AG04450 (cell line): ENCODE measurements around the gene GCNT4. TPM values are rescaled to one million over a fixed set of nuclear protein-coding genes. Genes with fewer than 3 reads are reported as not detected.
"Not testable (repeated sequence)": the region's sequence is repeated elsewhere in the genome, so short reads cannot be mapped to it uniquely, and the experiment has no call there.

Source experiments
- CTCF ChIA-PET: fragments of 300-600, 350-600 bp; formaldehyde crosslinking; extraction: SDS; loops from one replicate; lab custom pipeline; 2022; ENCODE audit warnings: antibody characterized with exemption, inconsistent platforms; lab: Charles Lee
- POLR2A ChIA-PET: fragments of 350-600 bp; formaldehyde crosslinking; extraction: SDS; loops from one replicate; lab custom pipeline; 2021; ENCODE audit warnings: antibody characterized with exemption, inconsistent platforms; lab: Yijun Ruan, JAX
- DNase-seq: peaks from one replicate; pipeline ENCODE4 v3.0.0-alpha.2; 2011; ENCODE audit warnings: low read depth, low spot score
- H3K27ac ChIP-seq: one replicate; pipeline ENCODE4 v1.5.1; 2012; ENCODE audit warnings: low read depth, low read length, control low read depth
- H3K27me3 ChIP-seq: one replicate; pipeline ENCODE4 v1.6.0; 2012; ENCODE audit warnings: low read length; ENCODE audit not compliant: control insufficient read depth, insufficient read depth
- H3K4me3 ChIP-seq: 2 replicates; pipeline ENCODE4 v1.5.1; 2011; ENCODE audit warnings: mild to moderate bottlenecking, low read depth, low read length, control low read depth
- H3K9me3 ChIP-seq: 2 replicates; pipeline ENCODE4 v1.5.1; 2012; ENCODE audit warnings: low read length; ENCODE audit not compliant: control insufficient read depth, insufficient read depth
- polyA minus RNA-seq: library from RNA; depleted of rRNA, polyadenylated mRNA; stranded (reverse); fragments of >200 nt; gene quantifications from 2 replicates; pipeline ENCODE4 v1.2.3, GENCODE V29; 2011; rRNA and poly(A)+ RNA removed
- polyA plus RNA-seq: library from polyadenylated mRNA; depleted of rRNA; stranded (reverse); fragments of >200 nt; gene quantifications from 2 replicates; pipeline ENCODE4 v1.2.3, GENCODE V29; 2011; rRNA removed
- TF ChIP-seq, protein P1 (sequence below): IDR thresholded peaks from 2 replicates; pipeline ENCODE4 v1.5.1; 2011; ENCODE audit warnings: low read depth, low read length, control low read depth, inconsistent platforms

Gene GCNT4, protein sequence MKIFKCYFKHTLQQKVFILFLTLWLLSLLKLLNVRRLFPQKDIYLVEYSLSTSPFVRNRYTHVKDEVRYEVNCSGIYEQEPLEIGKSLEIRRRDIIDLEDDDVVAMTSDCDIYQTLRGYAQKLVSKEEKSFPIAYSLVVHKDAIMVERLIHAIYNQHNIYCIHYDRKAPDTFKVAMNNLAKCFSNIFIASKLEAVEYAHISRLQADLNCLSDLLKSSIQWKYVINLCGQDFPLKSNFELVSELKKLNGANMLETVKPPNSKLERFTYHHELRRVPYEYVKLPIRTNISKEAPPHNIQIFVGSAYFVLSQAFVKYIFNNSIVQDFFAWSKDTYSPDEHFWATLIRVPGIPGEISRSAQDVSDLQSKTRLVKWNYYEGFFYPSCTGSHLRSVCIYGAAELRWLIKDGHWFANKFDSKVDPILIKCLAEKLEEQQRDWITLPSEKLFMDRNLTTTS
- polyA plus RNA-seq (0.69 and 0.77 TPM in 2 replicates), polyA minus RNA-seq (0.64 and 1.1 TPM in 2 replicates)

DNA sequence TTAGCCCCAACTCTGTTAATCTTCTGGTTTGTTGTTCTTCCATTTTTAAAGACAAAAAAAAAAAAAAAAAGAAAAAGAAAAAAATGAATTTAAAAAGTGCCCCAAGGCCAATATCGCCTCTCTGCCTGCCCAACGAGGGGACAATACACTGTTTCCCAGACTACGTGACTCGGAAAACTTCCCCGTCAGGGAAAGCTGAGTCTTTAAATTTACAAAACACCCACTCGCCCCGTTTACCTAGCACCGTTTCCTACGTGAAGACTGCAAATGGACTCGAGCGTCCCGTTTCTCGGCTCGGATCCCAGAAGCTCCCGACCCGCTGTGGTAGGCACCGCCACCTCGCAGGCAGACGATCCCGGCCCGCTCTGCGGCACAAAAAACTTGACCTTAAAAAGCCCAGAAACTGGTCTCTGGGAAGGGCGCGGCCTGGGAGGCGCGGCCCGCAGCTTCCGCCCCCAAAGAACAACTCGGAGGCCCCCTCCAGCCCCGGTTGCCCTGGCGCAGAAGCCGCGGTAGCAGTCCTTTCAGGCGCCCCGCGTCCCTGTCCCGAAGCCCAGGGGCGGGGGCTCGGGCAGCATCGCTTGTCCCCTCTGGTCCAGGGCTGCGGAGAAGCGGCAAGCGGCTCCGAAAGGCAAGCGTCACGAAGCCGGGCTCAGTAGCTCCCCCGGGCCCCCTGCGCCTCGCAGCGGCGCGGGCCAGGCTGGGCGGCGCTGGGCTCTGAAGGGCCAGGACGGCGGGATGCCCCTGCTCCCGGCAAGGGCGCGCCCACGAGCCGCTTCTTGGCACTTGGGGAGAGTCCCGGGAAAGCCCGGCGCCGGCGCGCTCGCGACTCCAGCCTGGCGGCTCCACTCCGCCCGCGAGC is at the start of gene GCNT4:
Gene GCNT4 (minus strand): TSS at position 367 of the 862 bp plus-strand sequence. CDS start 22,521 bp downstream, outside the sequence.
- H3K27me3 ChIP-seq = peaks cover 5% of the 10 kb centered on the region
- no peak within 1 kb of the TSS for H3K27ac ChIP-seq
- TF ChIP-seq, protein P1, sequence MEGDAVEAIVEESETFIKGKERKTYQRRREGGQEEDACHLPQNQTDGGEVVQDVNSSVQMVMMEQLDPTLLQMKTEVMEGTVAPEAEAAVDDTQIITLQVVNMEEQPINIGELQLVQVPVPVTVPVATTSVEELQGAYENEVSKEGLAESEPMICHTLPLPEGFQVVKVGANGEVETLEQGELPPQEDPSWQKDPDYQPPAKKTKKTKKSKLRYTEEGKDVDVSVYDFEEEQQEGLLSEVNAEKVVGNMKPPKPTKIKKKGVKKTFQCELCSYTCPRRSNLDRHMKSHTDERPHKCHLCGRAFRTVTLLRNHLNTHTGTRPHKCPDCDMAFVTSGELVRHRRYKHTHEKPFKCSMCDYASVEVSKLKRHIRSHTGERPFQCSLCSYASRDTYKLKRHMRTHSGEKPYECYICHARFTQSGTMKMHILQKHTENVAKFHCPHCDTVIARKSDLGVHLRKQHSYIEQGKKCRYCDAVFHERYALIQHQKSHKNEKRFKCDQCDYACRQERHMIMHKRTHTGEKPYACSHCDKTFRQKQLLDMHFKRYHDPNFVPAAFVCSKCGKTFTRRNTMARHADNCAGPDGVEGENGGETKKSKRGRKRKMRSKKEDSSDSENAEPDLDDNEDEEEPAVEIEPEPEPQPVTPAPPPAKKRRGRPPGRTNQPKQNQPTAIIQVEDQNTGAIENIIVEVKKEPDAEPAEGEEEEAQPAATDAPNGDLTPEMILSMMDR = no peak
- no peak for DNase-seq
- CTCF ChIA-PET = no interaction called here
- POLR2A ChIA-PET = interaction anchor here (0.6 kb wide), 2 partner anchors 99 to 551 kb away, joined by 3 to 4 read pairs; no protein-coding TSS in a partner anchor
- no peaks in the 10 kb centered on the region; the same call in 1 of the 2 replicates for H3K9me3 ChIP-seq
- H3K4me3 ChIP-seq = peak within 1 kb of the TSS; percentile 66

DNA sequence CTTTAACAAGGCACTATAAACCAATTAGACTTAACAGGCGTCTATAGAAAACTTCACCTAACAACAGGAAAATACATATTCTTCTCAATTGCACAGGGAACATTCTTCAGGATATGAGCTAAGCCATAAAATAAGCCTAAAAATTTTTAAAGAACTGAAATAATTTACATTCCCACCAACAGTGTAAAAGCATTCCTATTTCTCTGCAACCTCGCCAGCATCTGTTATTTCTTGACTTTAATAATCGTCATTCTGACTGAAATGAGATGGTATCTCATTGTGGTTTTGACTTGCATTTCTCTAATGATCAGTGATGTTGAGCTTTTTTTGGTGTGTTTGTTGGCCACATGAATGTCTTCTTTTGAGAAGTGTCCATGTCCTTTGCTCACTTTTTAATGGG is 43.6 kb upstream of the GCNT4 start:
- DNase-seq, POLR2A ChIA-PET: not testable (repeated sequence)

DNA sequence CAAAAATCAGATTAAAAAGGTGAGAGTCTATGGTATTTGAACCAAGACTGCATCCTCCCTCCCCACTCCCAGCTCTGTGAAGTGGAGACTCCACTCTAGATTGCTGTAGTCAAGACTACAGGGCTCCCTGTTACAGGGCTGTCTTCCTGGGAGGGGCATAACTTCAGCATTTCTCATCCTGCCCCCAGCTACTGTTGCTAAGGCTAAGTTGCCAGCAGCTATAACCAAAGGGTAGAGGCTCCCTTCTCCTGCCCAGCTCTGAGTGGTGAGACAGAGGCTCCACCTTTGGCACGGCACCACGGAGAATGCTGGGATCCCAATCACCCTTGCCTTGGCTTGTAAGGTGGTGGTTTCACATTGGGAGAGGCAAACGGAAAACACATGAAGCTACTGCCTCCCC is 39.2 kb upstream of the GCNT4 start:
- ChIA-PET CTCF (no interaction called here), POLR2A (no interaction called here)
- TF ChIP-seq, protein P1 = no peak
- Histone ChIP-seq H3K27me3 (peaks cover 2% of the 10 kb centered on the region), H3K9me3 (no peaks in the 10 kb centered on the region), H3K4me3 (no peak overlapping the region), H3K27ac (no peak overlapping the region)
- DNase-seq = no peak

More for the DNA sequence above, 43.6 kb upstream of the GCNT4 start:
- CTCF ChIA-PET, H3K4me3 ChIP-seq, H3K9me3 ChIP-seq, H3K27ac ChIP-seq, H3K27me3 ChIP-seq: not testable (repeated sequence)

DNA sequence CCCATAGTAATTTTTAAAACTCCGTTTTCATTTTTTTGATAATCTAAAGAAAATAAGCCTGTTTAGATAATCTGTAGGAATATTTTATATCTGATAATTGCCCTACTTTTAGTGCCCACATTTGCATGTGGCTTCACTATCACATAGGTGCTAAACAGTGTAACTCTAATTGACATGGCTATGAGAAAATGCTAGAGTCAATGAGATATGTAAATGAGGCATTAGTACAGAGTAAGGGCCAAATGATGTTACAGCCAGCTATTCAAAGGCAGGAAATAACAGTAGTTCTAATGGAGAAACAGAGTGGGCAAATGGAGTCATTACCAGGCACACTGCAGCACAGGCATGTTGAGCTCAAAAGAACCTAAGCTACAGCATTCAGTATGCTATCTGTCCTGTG is 37.3 kb upstream of the GCNT4 start:
- H3K27me3 ChIP-seq = peaks cover 2% of the 10 kb centered on the region
- CTCF ChIA-PET = no interaction called here
- H3K4me3 ChIP-seq = no peak overlapping the region
- no peaks in the 10 kb centered on the region for H3K9me3 ChIP-seq
- no peak overlapping the region for H3K27ac ChIP-seq
- DNase-seq = no peak
- TF ChIP-seq, protein P1 = no peak
- POLR2A ChIA-PET = no interaction called here

DNA sequence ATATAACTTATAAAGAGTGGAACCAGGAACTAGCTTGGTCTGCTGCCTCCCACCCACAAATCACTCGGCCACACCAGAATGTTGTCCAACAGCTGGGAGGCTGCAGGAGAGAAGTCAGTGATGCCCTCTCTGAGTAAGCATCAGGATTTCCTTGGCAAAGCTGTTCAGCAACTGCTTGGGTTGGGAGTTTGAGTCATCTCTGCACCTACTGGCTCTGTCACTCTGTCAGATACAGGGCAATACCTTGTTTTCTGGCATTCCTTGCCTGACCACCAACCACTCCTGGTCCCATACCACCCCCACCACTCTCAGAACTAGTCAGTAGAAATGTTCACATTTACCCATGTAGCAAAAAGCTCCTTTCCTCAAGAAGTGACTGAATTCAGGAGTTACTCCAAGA is 36.8 kb upstream of the GCNT4 start:
- DNase-seq = no peak
- H3K9me3 ChIP-seq = no peaks in the 10 kb centered on the region
- ChIA-PET POLR2A (no interaction called here), CTCF (no interaction called here)
- no peak overlapping the region for H3K4me3 ChIP-seq
- H3K27me3 ChIP-seq = peaks cover 2% of the 10 kb centered on the region
- TF ChIP-seq, protein P1 = no peak
- no peak overlapping the region for H3K27ac ChIP-seq
